Activated naive CD4-positive, alpha-beta T cell treated with anti-CD3 and anti-CD28 coated beads for 36 hours (primary cell): ENCODE results near the gene CFAP20DC. TPM values are rescaled to one million over a fixed set of nuclear protein-coding genes. Genes with fewer than 3 reads are reported as not detected.
"Not testable (repeated sequence)": the region's sequence is repeated elsewhere in the genome, so short reads cannot be mapped to it uniquely, and the experiment has no call there.

Experiments used
- CTCF ChIA-PET: fragments of 350-600 bp; sonication (Branson Sonifier 250); formaldehyde crosslinking; loops from one replicate; lab custom pipeline; 2021; ENCODE audit warnings: antibody characterized with exemption; lab: Charles Lee
- DNase-seq: peaks from one replicate; pipeline ENCODE4 v3.0.0-alpha.2; 2020
- H3K27ac Mint-ChIP-seq: one replicate; pipeline ENCODE4 v1.8.0; 2021; ENCODE audit warnings: mild to moderate bottlenecking, mixed read lengths
- H3K27me3 Mint-ChIP-seq: one replicate; pipeline ENCODE4 v1.8.0; 2021; ENCODE audit warnings: low read depth, mixed read lengths
- H3K36me3 Mint-ChIP-seq: one replicate; pipeline ENCODE4 v1.8.0; 2021; ENCODE audit warnings: low read depth, mixed read lengths
- H3K4me1 Mint-ChIP-seq: one replicate; pipeline ENCODE4 v1.8.0; 2021; ENCODE audit warnings: low read depth, mixed read lengths
- H3K4me3 Mint-ChIP-seq: one replicate; pipeline ENCODE4 v1.8.0; 2021; ENCODE audit warnings: mild to moderate bottlenecking, moderate library complexity, mixed read lengths
- H3K9me3 Mint-ChIP-seq: one replicate; pipeline ENCODE4 v1.8.0; 2021; ENCODE audit warnings: mixed read lengths
- intact Hi-C: fragments of 100-400 bp; cut with micrococcal nuclease; formaldehyde crosslinking; loops from one replicate; pipeline ENCODE4 v1.15.1; 2023
- total RNA-seq, 2 experiments: library from RNA; stranded (reverse); gene quantifications; one replicate each; pipeline ENCODE4 v1.2.3, GENCODE V29; 2021

Gene CFAP20DC
- total RNA-seq, 2 experiments from 2014 or later = 2.4 to 2.7 TPM

GRCh38 chr3:58848826-58849225, 201.0 kb downstream of the CFAP20DC start:
- no peak overlapping the region for H3K27ac Mint-ChIP-seq
- no peaks in the 10 kb centered on the region for H3K36me3 Mint-ChIP-seq
- no peak overlapping the region for H3K4me3 Mint-ChIP-seq
- H3K27me3 Mint-ChIP-seq = peaks cover 2% of the 10 kb centered on the region
- H3K9me3 Mint-ChIP-seq = no peaks in the 10 kb centered on the region
- CTCF ChIA-PET = no interaction called here
- DNase-seq = no peak
- intact Hi-C loops = no loop called here
- H3K4me1 Mint-ChIP-seq = no peaks in the 10 kb centered on the region

GRCh38 chr3:58842050-58842747, 207.6 kb downstream of the CFAP20DC start:
- H3K27ac Mint-ChIP-seq, H3K27me3 Mint-ChIP-seq, H3K36me3 Mint-ChIP-seq, H3K9me3 Mint-ChIP-seq, intact Hi-C loops, H3K4me3 Mint-ChIP-seq, CTCF ChIA-PET, H3K4me1 Mint-ChIP-seq, DNase-seq: not testable (repeated sequence)

- Mint-ChIP-seq H3K4me1 (no peaks in the 10 kb centered on the region), H3K27ac (no peak overlapping the region), H3K27me3 (peaks cover 5% of the 10 kb centered on the region), H3K36me3 (no peaks in the 10 kb centered on the region), H3K9me3 (no peaks in the 10 kb centered on the region), H3K4me3 (no peak overlapping the region)
- DNase-seq = no peak
- CTCF ChIA-PET = no interaction called here
- intact Hi-C loops = no loop called here
These were observed 208.9 kb downstream of the CFAP20DC start for GRCh38 chr3:58840949-58841348.

- peaks cover 6% of the 10 kb centered on the region for H3K27me3 Mint-ChIP-seq
- H3K4me1 Mint-ChIP-seq = no peaks in the 10 kb centered on the region
- no peak overlapping the region for H3K4me3 Mint-ChIP-seq
- H3K27ac Mint-ChIP-seq = no peak overlapping the region
- intact Hi-C loops = no loop called here
- CTCF ChIA-PET = no interaction called here
- H3K9me3 Mint-ChIP-seq = no peaks in the 10 kb centered on the region
- no peak for DNase-seq
- no peaks in the 10 kb centered on the region for H3K36me3 Mint-ChIP-seq
These were observed 209.9 kb downstream of the CFAP20DC start for GRCh38 chr3:58839964-58840363.

- intact Hi-C loops = no loop called here
- CTCF ChIA-PET = no interaction called here
- Mint-ChIP-seq H3K27me3 (peaks cover 6% of the 10 kb centered on the region), H3K4me1 (no peaks in the 10 kb centered on the region), H3K4me3 (no peak overlapping the region), H3K36me3 (no peaks in the 10 kb centered on the region), H3K27ac (no peak overlapping the region), H3K9me3 (no peaks in the 10 kb centered on the region)
- no peak for DNase-seq
These were observed 210.6 kb downstream of the CFAP20DC start for GRCh38 chr3:58839187-58839586.

GRCh38 chr3:58837856-58838255, 212.0 kb downstream of the CFAP20DC start:
- DNase-seq = no peak
- CTCF ChIA-PET = no interaction called here
- Mint-ChIP-seq H3K27ac (no peak overlapping the region), H3K4me3 (no peak overlapping the region), H3K27me3 (peaks cover 8% of the 10 kb centered on the region), H3K36me3 (no peaks in the 10 kb centered on the region), H3K4me1 (no peaks in the 10 kb centered on the region), H3K9me3 (no peaks in the 10 kb centered on the region)
- intact Hi-C loops = no loop called here

- DNase-seq = no peak
These were observed 212.5 kb downstream of the CFAP20DC start for GRCh38 chr3:58837141-58837843.

GRCh38 chr3:58835086-58835485, 214.7 kb downstream of the CFAP20DC start:
- Mint-ChIP-seq H3K36me3 (no peaks in the 10 kb centered on the region), H3K4me1 (no peaks in the 10 kb centered on the region), H3K27ac (no peak overlapping the region), H3K9me3 (no peaks in the 10 kb centered on the region), H3K27me3 (peaks cover 8% of the 10 kb centered on the region), H3K4me3 (no peak overlapping the region)
- no peak for DNase-seq
- intact Hi-C loops = no loop called here
- CTCF ChIA-PET = no interaction called here

More at GRCh38 chr3:58837141-58837843, 212.5 kb downstream of the CFAP20DC start:
- H3K36me3 Mint-ChIP-seq = no peaks in the 10 kb centered on the region
- CTCF ChIA-PET = interaction anchor here (0.6 kb wide), 1 partner anchor 408 kb away, joined by 3 read pairs; no protein-coding TSS in a partner anchor
- intact Hi-C loops = no loop called here
- H3K27me3 Mint-ChIP-seq = peaks cover 8% of the 10 kb centered on the region
- H3K27ac Mint-ChIP-seq = no peak overlapping the region
- H3K9me3 Mint-ChIP-seq = no peaks in the 10 kb centered on the region
- no peak overlapping the region for H3K4me3 Mint-ChIP-seq
- H3K4me1 Mint-ChIP-seq = no peaks in the 10 kb centered on the region

GRCh38 chr3:58833491-58833890, 216.3 kb downstream of the CFAP20DC start:
- no peak for DNase-seq
- H3K36me3 Mint-ChIP-seq = no peaks in the 10 kb centered on the region
- no peaks in the 10 kb centered on the region for H3K4me1 Mint-ChIP-seq
- intact Hi-C loops = no loop called here
- H3K9me3 Mint-ChIP-seq = no peaks in the 10 kb centered on the region
- H3K27me3 Mint-ChIP-seq = peaks cover 8% of the 10 kb centered on the region
- CTCF ChIA-PET = no interaction called here
- H3K27ac Mint-ChIP-seq = no peak overlapping the region
- H3K4me3 Mint-ChIP-seq = no peak overlapping the region

GRCh38 chr3:58829321-58830000, 220.4 kb downstream of the CFAP20DC start:
- H3K4me1 Mint-ChIP-seq = no peaks in the 10 kb centered on the region
- H3K36me3 Mint-ChIP-seq = no peaks in the 10 kb centered on the region
- CTCF ChIA-PET = interaction anchor here (0.7 kb wide), 1 partner anchor 747 kb away, joined by 5 read pairs; no protein-coding TSS in a partner anchor
- H3K27ac Mint-ChIP-seq = no peak overlapping the region
- no peak for DNase-seq
- no peak overlapping the region for H3K4me3 Mint-ChIP-seq
- intact Hi-C loops = no loop called here
- no peaks in the 10 kb centered on the region for H3K9me3 Mint-ChIP-seq
- H3K27me3 Mint-ChIP-seq = peaks cover 2% of the 10 kb centered on the region

GRCh38 chr3:58824777-58825176, 225.0 kb downstream of the CFAP20DC start:
- no peaks in the 10 kb centered on the region for H3K9me3 Mint-ChIP-seq
- intact Hi-C loops = loop anchor here (5.0 kb wide), 1 partner anchor 168 kb away; no protein-coding TSS in a partner anchor
- no peaks in the 10 kb centered on the region for H3K36me3 Mint-ChIP-seq
- H3K27me3 Mint-ChIP-seq = no peaks in the 10 kb centered on the region
- CTCF ChIA-PET = interaction anchor here (0.6 to 1.0 kb wide), 3 partner anchors 147 to 206 kb away, joined by 3 to 5 read pairs (median 4); no protein-coding TSS in a partner anchor
- H3K4me3 Mint-ChIP-seq = no peak overlapping the region
- no peak for DNase-seq
- no peaks in the 10 kb centered on the region for H3K4me1 Mint-ChIP-seq
- no peak overlapping the region for H3K27ac Mint-ChIP-seq

GRCh38 chr3:58824285-58824684, 225.5 kb downstream of the CFAP20DC start:
- CTCF ChIA-PET = interaction anchor here (0.6 to 1.0 kb wide), 3 partner anchors 148 to 207 kb away, joined by 3 to 5 read pairs (median 4); no protein-coding TSS in a partner anchor
- H3K27ac Mint-ChIP-seq = no peak overlapping the region
- intact Hi-C loops = loop anchor here (5.0 kb wide), 1 partner anchor 168 kb away; no protein-coding TSS in a partner anchor

More at GRCh38 chr3:58824285-58824684, 225.5 kb downstream of the CFAP20DC start:
- no peaks in the 10 kb centered on the region for H3K36me3 Mint-ChIP-seq
- no peak overlapping the region for H3K4me3 Mint-ChIP-seq
- peak; percentile 68 for DNase-seq
- H3K27me3 Mint-ChIP-seq = no peaks in the 10 kb centered on the region
- H3K9me3 Mint-ChIP-seq = no peaks in the 10 kb centered on the region
- no peaks in the 10 kb centered on the region for H3K4me1 Mint-ChIP-seq
